ENCODE measurements around the gene ZC2HC1B.
"Not testable (repeated sequence)": the region's sequence is repeated elsewhere in the genome, so short reads cannot be mapped to it uniquely, and the experiment has no call there.

The ZC2HC1B gene

GRCh38 chr6:143864234-143864633, at the start of gene ZC2HC1B:
TSS of gene ZC2HC1B (plus strand) at chr6:143864474. CDS start at chr6:143864540, 66 bp downstream.
- in situ Hi-C loops (cut with HindIII; ENCODE audit: low sequenced_read_pairs), result no loop called here

- in situ Hi-C loops (cut with HindIII; ENCODE audit: low sequenced_read_pairs), result no loop called here
Measured at GRCh38 chr6:143817621-143818020, 46.7 kb upstream of the ZC2HC1B start.

- in situ Hi-C loops (cut with HindIII; ENCODE audit: low sequenced_read_pairs), result no loop called here
Measured at GRCh38 chr6:143821359-143821758, 42.9 kb upstream of the ZC2HC1B start.

- in situ Hi-C loops (cut with HindIII; ENCODE audit: low sequenced_read_pairs), result no loop called here
Measured at GRCh38 chr6:143822584-143823024, 41.7 kb upstream of the ZC2HC1B start.

GRCh38 chr6:143823548-143823947, 40.7 kb upstream of the ZC2HC1B start:
- in situ Hi-C loops (cut with HindIII; ENCODE audit: low sequenced_read_pairs), result no loop called here

DNA sequence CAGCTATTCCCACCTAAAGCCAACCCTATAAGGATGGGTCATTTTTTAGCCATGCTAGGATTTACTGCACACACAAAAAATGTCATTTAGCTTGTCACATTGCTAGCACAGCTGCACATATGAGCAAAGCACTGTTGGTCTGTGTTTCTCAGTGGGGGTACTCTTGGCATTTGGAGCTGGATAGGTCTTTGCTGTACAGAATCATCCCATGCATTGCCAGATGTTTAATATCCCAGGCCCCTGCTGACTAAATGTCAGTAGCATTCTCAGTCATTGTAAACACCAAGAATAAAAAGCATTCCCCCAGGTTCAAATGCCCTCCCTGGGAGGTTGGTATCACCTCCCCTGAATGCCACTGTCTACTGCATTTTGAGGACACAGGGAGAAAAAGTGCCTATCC, 35.7 kb upstream of the ZC2HC1B start:
- in situ Hi-C loops (cut with HindIII; ENCODE audit: low sequenced_read_pairs), result no loop called here

DNA sequence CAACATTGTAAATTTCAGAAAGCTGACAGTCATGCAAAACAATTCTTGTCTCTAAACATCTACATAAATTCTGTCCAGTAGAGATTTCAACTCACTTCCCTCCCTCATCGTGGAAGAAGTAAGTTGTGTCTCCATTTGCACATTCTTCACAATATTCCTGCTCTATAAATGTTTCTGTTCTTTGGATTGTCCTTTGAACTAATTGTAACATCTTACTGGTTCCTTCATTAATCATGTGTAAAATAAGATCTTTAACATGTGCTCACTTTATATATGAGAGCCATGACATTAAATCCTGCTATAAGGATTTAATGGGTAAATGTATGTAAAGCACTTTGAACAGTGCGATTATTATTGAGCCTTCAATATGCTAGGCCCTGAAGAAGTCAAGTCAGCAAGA, 28.1 kb upstream of the ZC2HC1B start:
- in situ Hi-C loops (cut with HindIII; ENCODE audit: low sequenced_read_pairs), result no loop called here

- in situ Hi-C loops (cut with HindIII; ENCODE audit: low sequenced_read_pairs), result no loop called here
Measured at GRCh38 chr6:143838395-143838794, 25.9 kb upstream of the ZC2HC1B start.

DNA sequence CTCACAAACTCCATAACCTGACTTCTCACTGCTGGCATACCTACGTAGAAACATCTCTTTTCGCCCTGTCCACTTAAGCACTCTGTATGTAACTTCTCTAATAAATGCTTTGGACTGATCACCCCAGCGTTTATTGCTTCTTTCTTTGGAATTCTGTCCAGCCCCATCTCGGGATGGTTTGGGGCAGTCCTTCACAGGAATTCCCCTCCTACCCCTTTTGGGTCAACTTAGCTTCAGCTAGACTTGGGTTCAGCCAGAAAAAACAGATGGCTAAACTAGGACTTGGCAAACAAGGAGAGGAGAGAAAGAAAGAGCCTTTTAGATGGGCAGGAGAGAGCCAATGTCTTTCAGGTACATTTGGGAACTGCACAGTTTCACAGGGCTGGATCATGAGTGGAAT, 25.1 kb upstream of the ZC2HC1B start:
- in situ Hi-C loops (cut with HindIII; ENCODE audit: low sequenced_read_pairs), result no loop called here

DNA sequence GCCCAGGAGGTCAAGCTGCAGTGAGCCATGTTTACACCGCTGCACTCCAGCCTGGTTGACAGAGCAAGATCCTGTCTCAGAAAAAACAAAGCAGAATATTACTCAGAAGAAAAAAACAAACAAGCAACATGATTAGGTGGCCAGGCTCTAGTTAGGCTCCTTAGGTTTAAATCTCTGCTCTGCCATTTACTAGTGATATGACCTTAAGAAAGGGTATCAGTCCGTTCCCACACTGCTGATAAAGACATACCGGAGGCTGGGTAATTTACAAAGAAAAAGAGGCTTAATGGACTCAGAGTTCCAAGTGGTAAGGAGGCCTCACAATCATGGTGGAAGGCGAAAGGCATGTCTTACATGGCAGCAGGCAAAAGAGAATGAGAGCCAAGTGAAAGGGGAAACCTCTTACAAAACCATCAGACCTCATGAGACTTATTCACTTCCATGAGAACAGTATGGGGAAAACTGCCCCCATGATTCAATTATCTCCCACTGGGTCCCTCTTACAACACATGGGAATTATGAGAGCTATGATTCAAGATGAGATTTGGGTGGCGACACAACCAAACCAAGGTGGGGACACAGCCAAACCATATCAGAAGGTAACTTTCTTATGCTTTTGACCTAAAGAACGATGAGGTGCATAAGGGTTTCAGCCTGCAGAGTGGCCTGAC, 23.5 kb upstream of the ZC2HC1B start:
- in situ Hi-C loops (cut with HindIII; ENCODE audit: low sequenced_read_pairs), result no loop called here

DNA sequence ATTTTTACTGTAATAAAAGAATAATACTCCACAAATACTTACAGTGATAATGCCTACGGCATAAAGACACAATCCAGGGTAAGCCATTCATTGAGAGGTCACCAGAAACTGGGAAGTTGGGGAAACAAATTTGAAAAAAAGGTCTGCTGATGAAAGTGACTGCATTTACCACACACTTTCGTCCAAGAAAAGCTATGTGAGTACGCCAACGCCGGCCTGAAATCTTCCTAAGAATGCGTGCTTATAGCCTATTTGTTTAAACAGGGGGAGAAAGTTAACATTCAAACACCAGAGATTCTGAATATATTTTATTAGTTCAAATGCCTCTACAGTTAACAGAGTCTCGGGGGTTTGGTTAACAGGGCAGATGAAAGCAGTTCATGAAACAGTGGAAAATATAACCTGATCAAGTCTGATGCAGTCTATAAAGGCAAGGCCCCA, 21.8 kb upstream of the ZC2HC1B start:
- in situ Hi-C loops (cut with HindIII; ENCODE audit: low sequenced_read_pairs), result no loop called here

- in situ Hi-C loops (cut with HindIII; ENCODE audit: low sequenced_read_pairs), result no loop called here
Measured at GRCh38 chr6:143842902-143843676, 21.2 kb upstream of the ZC2HC1B start, which contains the start of gene LTV1. TSS of gene LTV1 (plus strand) at chr6:143843338. CDS start at chr6:143843478, 140 bp downstream.

- in situ Hi-C loops (cut with HindIII; ENCODE audit: low sequenced_read_pairs), result no loop called here
Measured at GRCh38 chr6:143843677-143843999, 20.6 kb upstream of the ZC2HC1B start.

DNA sequence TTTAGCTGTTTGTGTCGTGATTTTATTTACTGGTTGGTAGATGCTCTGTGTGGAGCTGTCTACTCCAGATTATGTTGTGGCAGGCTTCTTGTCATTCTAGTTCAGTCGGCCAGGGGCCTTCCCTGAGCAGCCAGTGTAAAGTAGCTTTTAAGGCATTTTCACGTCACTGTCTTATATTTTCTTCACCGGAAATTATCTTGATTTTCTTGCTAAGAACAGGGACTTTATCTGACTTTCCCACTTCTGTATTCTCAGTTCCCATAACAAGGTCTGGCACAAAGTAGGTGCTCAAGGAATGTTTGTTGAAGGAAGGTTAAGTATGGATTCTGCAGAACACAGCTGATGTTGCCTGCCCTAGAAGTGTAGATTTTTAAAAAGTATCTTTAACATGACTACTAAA, 20.3 kb upstream of the ZC2HC1B start:
- in situ Hi-C loops (cut with HindIII; ENCODE audit: low sequenced_read_pairs), result no loop called here

DNA sequence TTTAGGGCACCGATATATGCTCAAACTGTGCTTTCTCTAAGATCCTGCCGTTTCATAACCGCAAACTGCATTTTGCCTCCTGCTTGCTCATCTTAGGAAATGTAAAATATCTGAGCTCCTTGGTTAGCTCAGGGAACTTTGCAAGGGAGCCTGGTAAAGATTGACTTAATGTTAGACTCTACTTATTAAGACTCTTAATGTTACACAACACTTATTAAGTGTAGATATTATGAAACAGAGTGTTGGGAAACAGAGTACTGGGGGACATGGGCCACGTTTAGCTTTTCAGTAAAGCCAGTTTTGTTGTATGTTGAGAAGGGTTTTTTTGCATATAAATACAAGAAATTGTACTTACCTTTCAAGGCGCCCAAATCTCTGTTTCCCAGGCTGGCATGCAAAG, 19.2 kb upstream of the ZC2HC1B start:
- in situ Hi-C loops (cut with HindIII; ENCODE audit: low sequenced_read_pairs), result no loop called here

GRCh38 chr6:143851706-143852105, 12.6 kb upstream of the ZC2HC1B start:
- in situ Hi-C loops (cut with HindIII; ENCODE audit: low sequenced_read_pairs), result not testable (repeated sequence)

DNA sequence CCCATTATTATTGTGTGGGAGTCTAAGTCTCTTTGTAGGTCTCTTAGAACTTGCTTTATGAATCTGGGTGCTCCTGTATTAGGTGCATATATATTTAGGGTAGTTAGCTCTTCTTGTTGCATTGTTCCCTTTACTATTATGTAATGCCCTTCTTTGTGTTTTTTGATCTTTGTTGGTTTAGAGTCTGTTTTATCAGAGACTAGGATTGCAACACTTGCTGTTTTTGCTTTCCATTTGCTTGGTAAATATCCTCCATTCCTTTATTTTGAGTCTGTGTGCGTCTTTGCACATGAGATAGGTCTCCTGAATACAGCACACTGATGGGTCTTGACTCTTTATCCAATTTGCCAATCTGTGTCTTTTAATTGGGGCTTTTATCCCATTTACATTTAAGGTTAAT, 9.2 kb upstream of the ZC2HC1B start:
- in situ Hi-C loops (cut with HindIII; ENCODE audit: low sequenced_read_pairs), result not testable (repeated sequence)

- in situ Hi-C loops (cut with HindIII; ENCODE audit: low sequenced_read_pairs), result not testable (repeated sequence)
Measured at GRCh38 chr6:143856762-143857161, 7.5 kb upstream of the ZC2HC1B start.

- in situ Hi-C loops (cut with HindIII; ENCODE audit: low sequenced_read_pairs), result no loop called here
Measured at GRCh38 chr6:143857651-143858050, 6.6 kb upstream of the ZC2HC1B start.

DNA sequence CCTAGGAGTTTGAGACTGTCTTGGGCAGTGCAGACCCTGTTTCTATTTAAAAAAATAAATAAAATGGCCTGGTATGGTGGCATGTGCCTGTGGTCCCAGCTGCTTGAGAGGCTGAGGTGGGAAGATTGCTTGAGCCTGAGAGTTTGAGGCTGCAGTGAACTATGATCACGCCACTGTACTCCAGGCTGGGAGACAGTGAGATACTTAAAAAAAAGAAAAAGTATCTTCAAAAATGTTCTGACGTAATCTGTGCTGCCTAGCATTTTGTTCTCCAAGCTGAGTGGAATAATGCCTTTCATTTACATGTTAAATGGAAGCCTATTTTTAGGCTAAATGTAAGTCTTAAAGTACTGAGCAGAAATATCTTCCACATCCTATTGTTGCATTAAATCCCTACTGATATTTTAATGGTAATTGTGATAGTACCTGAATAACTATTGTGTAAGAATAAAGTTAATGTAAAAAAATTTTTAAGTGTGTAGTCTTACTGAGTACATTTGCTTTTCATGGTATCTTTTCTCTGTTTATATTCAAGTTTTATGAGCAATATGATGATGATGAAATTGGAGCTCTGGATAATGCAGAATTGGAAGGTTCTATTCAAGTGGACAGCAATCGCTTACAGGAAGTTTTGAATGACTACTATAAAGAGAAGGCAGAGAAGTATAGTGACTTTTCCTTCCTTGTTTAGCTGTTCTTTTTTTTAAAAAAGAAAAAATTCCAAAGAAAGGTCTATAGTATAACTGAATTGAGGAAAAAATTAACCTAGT, 4.2 kb upstream of the ZC2HC1B start:
- in situ Hi-C loops (cut with HindIII; ENCODE audit: low sequenced_read_pairs), result no loop called here

DNA sequence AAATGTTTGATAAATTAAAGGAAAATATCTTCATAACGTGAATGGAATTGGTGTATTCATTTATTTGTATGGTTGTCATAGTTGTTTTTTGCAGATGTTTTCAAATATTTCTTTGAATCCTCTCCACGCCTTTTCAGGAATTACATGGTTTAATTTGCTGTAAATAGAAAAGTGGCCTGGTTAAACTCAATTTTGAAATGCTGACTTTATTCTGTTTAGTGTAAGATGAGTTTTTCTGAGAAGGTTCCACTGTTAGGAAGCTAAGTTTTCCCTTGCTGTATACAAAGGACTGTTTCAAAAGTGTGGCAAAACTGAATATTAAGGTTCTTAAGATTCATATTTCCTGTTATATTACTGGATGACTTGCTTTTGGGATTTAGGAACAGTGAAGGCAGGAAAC, 503 bp upstream of the ZC2HC1B start:
- in situ Hi-C loops (cut with HindIII; ENCODE audit: low sequenced_read_pairs), result no loop called here

DNA sequence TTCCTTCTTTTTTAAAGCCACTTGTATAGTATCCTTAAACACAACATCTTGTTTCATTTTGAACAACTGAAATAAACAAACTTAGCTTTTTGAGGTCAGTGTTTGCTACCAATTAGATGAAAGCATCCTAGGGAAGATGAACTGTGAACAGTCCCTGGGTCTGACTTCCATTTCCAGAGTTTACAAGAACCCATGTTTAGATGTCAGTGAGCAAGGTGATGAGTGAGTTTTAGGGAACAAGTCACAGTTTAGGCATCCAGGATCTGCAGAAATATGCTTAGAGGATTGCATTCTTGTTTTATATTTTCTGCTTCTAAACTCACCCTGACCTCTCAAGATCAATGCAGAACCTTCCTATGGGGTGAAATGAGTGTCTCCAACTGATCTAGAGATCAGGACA, 3.0 kb downstream of the ZC2HC1B start:
- in situ Hi-C loops (cut with HindIII; ENCODE audit: low sequenced_read_pairs), result no loop called here
